Measurements from ENCODE around the gene PYM1.

PYM1 gene

GRCh38 chr12:55957106-55957859 lies 29.6 kb upstream of the PYM1 start:
- no peak overlapping the region for H3K4me3 ChIP-seq (ENCODE audit: low read length)
- TF ChIP-seq CTCF (conservative IDR thresholded peaks at IDR 0.05; ENCODE audit: low read length): no peak
- DNase-seq (ENCODE audit: low read depth): no peak

DNA sequence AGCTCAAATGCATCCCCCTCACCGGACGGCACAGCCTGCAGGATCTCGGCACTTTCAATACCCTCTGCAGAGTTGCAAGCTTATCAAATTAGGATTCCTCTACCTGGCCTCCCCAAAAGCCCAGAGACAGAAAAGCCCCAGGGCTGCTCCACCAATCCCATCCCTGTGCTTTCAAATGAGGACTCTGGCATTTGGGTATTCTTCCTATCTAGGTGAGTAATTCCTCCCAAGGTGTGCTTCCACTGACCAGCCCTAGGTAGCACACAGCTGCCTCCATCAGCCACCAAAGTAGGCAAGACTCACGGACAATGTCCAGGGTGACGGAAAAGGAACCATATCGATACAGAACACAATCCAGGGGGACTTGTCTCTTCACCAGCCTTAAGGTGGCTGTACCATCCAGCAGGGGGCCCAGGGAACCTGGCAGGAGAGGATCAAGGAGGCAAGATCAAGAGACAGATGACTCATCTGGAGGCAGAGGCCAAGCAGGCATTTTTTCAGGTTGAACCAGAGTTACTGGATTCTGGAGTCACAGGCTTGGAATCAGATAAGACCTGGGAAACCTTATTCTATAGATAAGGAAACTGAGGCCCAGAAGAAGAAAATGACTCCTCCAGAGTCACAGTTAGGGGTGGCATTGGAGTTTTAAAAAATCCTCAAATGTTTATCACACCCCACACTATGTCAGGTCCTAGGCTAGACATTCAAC lies 28.3 kb upstream of the PYM1 start:
- TF ChIP-seq CTCF (conservative IDR thresholded peaks at IDR 0.05; ENCODE audit: low read length): peak; percentile 40
- H3K4me3 ChIP-seq (ENCODE audit: low read length): no peak overlapping the region
- DNase-seq (ENCODE audit: low read depth): peak; percentile 44

DNA sequence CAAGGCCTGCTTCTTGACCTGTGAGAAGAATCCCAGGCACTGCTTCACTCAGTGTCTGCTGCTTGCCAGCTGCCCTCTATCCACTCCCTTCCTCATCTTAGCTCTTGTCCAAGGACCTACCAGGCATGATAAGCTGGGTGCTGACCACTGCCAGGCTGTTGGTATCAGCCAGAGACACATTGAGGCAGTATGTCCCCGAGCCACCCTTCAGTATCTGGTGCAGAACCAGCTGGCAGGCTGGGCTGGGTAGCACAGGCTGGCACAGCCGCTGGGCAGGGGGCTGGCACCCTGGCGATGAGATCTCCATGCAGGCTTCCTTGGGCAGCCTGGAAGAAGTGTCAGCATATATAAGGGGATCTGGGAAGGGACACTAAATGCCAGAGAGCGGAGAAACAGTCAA lies 27.6 kb upstream of the PYM1 start:
- no peak for DNase-seq (ENCODE audit: low read depth)
- TF ChIP-seq CTCF (conservative IDR thresholded peaks at IDR 0.05; ENCODE audit: low read length): no peak
- H3K4me3 ChIP-seq (ENCODE audit: low read length): no peak overlapping the region

GRCh38 chr12:55946553-55946952 lies 18.9 kb upstream of the PYM1 start:
- DNase-seq (ENCODE audit: low read depth): no peak
- no peak overlapping the region for H3K4me3 ChIP-seq (ENCODE audit: low read length)
- no peak for TF ChIP-seq CTCF (conservative IDR thresholded peaks at IDR 0.05; ENCODE audit: low read length)

DNA sequence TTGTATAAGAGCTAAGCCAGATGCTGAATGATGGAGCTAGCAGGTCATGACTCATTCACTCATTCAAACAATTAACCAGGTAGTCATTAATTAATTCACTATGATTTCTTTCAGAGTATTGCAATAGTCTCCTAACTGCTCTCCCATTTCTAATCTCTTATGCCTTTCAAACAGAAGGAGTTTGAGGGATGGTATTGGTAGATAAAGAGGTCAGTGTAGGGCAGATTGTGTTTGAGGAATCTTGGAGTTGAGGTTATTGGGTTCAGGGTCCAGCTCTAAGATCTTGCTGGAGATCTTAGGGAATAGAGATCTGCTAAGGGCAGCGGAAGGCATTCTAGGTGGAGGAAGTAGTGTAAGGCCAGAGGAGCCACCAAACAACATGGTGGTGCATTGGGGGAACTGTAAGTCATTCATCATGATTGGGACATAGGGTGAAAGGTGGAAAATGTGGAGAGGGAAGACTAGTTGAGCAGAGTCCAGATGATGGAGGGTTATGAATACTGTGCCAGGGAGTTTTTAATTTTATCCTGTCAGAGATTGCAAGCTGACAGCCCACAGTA lies 15.0 kb upstream of the PYM1 start:
- no peak overlapping the region for H3K4me3 ChIP-seq (ENCODE audit: low read length)
- TF ChIP-seq CTCF (conservative IDR thresholded peaks at IDR 0.05; ENCODE audit: low read length): no peak
- DNase-seq (ENCODE audit: low read depth): no peak

GRCh38 chr12:55942055-55942454 lies 14.4 kb upstream of the PYM1 start:
- TF ChIP-seq CTCF (conservative IDR thresholded peaks at IDR 0.05; ENCODE audit: low read length): no peak
- H3K4me3 ChIP-seq (ENCODE audit: low read length): no peak overlapping the region
- DNase-seq (ENCODE audit: low read depth): no peak
